SK-N-MC (cell line): Measurements from ENCODE around the gene ATAD2B.

Experiments
- EZH2 ChIP-seq: fragments of 200-600 bp; sonication (generic); IDR thresholded peaks from one replicate; pipeline ENCODE4 v1.6.1; 2017; ENCODE audit warnings: antibody characterized with exemption
- POLR2AphosphoS5 ChIP-seq: IDR thresholded peaks from 2 replicates; pipeline ENCODE4 v1.6.1; 2012; ENCODE audit warnings: mild to moderate bottlenecking, low read depth, low read length, borderline replicate concordance

DNA sequence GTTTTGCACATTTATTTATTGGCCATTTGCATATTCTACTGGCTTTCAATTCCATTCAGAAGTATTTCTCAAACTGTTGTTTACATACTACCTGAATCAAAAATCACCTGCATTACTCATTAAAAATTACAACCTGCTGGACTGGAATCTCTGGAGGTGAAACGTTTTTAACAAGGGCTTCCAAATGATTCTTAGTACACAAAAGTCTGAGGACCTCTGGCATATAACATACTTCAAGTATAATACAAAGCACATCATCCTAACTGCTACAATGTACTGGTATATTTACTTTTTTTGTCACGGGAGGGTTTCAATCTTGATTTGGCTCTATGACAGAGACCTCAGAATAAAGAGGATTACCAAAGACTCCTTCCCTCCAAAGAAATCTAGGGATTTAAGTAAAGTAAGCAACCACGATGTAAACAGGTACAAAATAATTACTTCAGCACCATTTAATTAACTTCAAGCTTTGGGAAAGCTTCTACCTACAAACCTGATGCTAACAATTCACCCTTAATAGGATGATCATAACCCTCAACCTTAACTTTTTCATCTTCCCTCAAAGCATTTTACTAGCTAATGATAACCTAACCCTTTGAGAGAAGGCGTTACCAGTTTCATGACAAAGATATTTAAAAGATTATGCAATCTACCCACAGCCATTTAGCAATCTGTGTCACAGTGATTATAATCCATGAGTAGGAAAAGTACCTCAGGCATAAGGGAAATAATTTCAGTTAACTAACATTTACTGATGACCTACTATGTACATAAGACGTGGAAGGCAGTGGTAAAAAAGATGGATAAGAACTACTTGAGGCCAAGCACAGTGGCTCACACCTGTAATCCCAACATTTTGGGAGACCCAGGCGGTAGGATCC is 24.7 kb downstream of the ATAD2B start:
- no peak for TF ChIP-seq POLR2AphosphoS5
- no peak for TF ChIP-seq EZH2
